Stimulated activated CD4-positive, alpha-beta T cell treated with anti-CD3 and anti-CD28 coated beads, Interleukin-1b, Interleukin-23, amount 100 ng/mL, for 48 hours (primary cell): Measurements from ENCODE around the gene SLC17A3.

Source experiments
- DNase-seq: peaks from one replicate; pipeline ENCODE4 v3.0.0-alpha.2; 2020

SLC17A3 gene

DNA sequence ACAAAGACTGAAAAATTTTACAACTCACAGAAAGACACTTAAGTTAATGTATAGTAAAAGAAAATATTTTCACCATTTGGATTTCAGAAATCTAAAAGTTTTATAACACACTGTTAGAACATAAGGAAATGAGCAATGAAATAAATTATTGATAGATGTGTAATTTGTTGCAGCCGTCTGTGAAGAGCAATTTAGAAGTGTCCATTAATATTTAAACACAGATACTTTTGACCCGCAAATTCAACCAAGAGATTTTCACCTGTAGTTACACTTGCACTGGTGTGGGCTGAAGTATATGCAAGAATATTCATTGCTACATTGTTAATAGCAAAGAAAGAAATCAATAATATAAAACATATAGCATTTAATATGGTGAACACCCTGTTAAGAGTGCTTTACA is 14.6 kb upstream of the SLC17A3 start:
- DNase-seq: no peak

DNA sequence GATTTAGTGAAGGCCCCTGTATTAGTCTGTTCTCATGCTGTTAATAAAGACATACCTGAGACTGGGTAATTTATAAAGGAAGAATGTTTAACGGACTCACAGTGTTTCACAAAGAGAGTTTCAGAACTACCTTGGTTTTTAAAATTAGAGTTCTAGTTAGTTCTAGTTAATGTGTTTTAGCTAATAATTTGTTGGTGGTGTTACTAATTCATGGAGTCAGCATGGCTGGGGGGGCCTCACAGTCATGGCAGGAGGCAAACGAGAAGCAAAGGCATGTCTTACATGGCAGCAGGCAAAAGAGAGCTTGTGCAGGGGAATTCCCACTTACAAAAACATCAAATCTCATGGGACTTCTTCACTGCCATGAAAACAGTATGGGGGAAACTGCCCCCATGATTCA is 12.0 kb upstream of the SLC17A3 start:
- DNase-seq: no peak

DNA sequence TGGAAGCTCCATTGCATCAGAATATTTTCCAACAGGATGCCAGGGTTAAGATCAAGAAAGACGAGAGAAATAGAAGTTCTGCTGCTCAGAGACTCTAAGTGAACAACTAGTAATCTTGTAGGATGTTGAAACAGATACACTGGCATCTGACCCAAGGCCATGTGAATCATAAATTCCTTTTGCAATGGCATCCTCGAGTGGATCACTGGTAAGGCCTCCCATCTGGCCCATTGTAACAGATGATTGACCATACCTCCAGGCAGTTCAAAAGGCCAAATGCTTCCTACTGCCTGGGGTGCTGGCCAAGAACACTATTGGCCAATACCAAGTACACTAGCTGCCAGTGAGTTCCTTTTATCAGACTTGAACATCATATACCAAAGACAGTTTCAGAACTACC is 9.9 kb upstream of the SLC17A3 start:
- DNase-seq: no peak

DNA sequence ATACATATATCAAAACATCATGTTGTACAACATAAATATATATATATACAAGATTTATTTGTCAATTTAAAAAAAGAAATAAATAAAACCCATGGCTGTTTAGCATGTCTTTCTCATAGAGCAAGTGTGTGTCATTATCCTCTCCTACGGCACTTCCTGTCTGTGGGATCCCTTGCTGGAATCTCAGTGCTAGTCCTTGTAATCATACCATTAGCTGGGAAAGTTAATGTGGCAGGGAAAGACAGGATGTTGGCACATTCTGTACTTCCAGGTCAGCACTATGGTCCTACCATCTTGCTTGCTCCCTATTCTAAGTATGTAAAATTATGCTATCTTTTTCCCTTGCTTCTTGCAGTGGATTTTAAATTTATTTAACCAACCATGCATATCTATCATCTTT is 9.5 kb upstream of the SLC17A3 start:
- DNase-seq: no peak

DNA sequence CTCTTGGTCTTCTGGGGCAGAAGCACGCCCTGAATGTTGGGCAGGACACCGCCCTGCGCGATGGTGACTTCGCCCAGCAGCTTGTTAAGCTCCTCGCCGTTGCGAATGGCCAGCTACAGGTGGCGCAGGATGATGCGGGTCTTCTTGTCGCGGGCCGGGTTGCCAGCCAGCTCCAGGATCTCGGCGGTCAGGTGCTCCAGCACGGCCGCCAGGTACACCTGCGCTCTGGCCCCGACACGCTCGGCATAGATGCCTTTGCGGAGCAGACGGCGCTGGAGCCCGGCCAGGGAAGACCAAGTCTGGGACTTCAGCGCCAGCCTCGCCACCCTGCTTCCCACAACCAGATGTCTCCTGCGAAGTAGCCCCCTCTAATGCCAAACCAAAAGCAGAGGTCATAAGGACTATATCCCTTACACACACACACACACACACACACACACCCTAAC is 8.0 kb upstream of the SLC17A3 start:
- peak; percentile 8 for DNase-seq

DNA sequence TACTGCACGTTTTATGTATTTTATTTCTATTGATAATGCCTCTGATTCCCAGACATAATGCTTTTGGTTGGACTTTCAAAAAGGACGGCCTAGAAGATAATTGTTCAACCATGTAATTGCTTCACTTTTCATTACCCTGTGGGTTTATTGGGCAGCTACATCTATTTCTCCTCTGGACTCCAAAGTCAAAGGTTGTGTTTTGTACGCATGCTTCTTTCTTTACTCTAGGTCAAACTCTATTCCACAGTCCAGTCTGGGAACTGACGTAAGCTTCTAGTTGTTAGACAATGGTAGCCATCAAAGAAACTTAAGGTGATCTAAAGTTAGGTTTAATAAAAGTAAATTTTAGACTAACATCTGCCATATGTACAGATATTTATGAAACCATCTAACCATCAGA is 6.6 kb upstream of the SLC17A3 start:
- DNase-seq: no peak

DNA sequence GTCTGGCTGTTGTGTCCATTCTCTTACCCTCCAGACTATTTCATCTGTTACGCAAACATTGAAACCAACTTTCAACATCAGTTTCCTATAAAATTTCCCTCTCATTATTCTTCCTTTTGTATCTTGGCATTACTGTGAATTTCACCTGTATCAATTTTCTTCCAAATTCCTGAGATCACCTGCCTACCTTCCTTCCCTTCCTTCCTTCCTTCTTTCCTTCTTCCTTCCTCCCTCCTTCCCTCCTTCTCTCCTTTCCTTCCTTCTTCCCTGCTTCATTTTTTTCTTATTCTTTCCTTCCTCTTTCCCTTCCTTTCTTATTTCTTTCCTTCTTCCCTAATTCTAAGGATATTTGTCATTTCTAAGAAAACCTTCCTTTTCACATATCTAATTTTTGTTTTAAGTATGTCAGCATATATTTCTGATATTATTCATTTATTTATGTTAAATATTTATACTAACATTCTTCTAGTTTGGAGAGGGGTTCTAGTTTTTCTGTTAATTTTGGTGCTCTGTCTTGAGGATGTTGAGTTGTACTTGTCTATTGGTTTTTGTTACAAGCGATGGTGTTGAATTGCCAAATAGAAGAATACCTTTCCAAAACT is 4.8 kb upstream of the SLC17A3 start:
- DNase-seq: no peak

DNA sequence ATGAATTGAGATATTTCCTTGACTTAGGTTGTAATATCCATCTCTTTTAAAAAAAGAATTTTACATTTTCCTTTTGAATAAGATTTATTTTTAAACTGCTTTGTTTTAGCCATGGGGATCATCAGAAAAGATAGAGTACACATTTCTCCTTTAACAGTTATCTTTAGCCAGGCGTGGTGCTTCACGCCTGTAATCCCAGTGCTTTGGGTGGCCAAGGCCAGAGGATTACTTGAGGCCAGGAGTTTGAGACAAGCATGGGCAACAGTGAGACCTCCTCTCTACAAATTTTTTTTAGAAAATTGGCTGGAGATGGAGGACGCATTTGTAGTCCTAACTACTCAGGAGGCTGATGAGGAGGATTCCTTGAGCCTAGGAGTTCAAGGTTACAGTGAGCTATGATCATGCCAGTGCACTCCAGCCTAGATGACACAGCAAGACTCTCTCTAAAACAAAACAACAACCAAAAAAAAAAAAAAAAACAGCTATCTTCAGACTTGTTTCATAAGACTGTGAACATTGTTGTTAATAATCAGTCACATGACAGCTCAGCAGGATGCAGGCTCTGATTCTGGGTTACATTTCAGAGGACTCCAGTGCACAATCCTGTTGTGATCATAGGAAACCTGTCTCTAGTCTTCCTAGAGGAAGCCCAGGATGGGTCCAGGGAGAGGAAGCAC is 2.0 kb upstream of the SLC17A3 start:
- no peak for DNase-seq

DNA sequence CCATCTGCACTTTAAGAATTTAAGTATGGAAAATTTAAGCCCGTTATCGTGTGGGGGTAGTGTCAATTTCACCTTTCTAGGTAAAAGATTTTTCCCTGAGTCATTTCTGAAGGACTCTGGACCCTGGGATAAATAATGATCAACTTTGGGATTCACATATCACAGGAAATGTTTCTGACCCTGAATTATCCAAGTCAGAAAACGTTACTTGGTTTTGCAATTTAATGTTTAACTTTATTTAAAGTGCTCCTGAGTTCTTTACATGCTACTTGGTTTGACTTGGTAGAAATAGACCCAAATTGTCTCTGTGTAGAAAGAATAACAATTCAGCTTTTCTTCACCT is 1.5 kb upstream of the SLC17A3 start:
- no peak for DNase-seq

DNA sequence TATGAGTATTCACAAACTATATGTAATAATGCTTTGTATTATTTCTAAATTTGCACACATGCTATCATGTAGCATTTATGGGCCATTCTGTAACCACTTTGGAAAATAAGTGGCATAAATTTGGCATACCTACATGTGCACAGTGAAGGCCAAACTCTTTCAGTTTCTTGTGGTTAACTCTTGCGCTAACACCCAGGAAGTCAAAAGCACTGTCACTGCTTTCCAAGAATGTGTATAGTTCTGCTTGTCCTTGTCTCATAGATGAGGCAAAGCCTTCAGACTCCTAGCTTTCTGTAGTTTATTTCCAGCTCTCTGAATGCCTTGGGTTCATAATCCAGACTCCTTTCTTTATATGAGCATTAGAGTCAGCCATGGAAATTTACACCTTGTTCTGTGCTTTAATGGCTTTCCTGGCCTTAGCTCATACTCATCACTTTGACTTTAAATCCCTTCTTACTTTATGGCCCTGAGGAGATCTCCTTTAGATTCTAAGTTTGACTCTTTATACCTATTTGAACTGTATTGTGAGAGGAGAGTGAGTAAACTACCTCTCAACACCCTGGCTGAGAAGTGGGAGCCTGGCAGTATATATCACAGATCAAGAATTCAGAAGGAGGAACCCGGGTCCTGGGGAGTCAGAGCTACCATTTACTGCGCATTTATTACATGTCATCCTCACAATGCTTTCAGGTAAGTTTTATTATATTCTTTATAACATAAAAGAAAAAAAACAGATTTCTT is 949 bp upstream of the SLC17A3 start:
- DNase-seq: no peak

DNA sequence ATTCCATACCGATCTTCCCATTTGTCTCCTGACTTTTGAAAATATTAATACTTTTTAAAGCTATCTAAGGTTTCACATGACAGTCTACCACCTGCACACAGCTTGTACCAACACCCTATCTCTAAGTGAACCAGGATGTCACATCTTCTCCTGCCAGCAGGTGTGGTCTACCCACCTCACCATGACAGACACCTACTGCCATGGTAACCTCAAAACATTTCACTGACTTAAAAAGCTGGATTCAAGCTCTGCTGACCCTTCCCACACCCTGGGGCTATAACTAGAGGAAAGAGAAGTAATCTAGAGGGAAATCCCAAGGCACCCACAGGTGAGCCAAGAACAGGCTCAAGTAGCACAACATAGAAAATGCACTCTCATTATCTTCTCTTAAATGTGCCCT is 1.2 kb downstream of the SLC17A3 start:
- DNase-seq: no peak

DNA sequence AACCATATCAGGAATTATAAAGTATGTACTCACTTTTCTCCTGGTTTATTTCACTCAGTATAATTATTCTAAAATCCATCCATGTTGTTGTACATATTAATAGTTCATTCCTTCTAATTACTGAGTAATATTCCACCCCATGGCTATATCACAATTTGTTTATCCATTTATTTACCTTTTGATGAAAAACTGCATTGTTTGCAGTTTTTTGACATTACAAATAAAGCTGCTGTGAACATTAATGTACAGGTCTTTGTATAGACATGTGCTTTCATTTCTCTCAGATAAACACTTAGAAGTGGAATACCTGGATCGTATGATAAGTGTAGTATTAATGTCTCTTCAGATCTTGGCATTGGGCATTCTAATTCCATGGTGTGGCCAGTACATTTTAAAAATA is 4.2 kb downstream of the SLC17A3 start:
- DNase-seq: no peak

DNA sequence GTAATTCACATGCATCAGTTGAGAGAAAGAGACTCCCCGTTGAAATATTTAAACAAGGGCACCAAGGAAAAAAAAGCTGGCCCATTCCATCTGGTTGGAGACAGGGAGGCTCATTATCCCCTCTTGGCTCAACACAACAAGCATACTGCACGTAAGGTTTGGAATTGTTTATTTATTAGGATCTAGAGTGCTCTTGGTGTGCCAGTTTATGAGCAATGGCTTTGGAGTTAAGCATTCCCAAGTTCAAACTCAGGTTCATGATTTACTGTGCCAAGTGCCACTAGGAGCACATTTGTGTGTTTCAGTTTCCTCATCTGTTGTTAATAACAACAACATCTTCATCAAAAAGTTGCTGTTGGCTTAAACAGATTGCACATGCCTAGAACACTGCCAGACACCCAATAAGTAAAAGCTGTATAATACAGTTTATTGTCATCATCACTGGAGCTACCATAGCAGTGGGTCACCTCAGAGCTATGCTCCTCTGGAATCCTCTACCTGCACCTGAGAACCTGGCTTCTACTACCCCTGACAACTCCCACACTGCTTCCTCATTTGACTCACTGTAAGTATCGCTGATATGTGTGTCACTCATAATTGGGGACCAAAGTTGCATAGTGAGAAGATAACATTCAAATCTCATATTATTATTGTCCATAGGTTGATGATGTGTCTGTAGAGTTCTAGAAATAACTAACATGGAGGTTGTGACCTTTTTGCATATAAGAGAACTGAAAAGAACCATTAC is 5.4 kb downstream of the SLC17A3 start:
- DNase-seq: no peak

DNA sequence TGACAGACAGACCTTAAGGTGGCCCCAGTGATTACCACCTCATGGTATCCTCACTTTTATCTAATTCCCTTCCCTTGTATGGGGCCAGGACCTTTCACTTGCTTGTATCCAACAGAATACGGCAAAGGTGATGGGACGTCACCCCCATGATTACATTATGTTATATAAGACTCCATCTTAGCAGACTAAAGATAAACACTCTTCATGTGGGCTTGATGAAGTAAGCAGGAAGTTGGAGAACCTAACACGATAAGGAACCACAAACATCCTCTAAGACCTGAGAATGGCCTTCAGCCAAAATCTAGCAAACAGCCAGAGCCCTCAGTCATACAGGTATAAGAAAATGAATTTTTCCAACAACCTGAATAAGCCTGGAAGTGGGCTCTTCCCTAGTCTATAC is 8.0 kb downstream of the SLC17A3 start:
- no peak for DNase-seq

DNA sequence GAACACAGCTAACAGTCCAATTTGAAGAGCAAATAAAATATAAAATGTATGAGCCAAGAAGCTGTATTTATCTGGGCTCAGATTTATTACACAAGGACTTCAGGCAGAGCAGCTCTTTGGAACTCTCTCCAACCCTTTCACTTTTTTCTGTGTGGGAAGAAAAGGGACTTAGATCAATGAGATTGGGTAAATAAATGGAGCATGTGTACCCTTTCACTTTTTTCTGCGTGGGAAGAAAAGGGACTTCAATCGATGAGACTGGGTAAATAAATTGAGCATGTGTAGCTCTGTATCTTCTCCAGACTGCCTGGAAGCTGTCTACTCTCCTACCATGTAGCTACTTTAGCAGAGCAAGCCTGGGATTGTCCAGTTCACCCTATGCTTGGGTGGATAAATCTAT is 10.7 kb downstream of the SLC17A3 start:
- no peak for DNase-seq

DNA sequence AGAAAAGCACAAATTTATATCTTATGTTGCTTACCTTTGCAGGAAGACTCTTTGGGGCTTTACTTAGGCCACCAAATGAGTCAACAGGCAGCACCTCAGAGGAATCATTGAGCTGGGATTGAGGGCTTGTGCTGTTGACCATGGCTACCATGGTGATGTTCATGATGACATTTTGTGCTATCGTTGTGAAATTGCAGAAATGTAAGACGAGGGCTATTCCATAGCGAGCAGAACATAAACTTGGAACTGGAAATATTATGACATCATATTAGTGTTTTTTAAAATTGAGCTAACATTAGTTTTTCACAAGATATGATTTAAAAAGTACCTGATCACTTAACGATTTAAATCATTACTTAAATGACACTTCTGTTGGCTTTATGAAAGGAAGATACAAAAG is 11.8 kb downstream of the SLC17A3 start:
- no peak for DNase-seq

DNA sequence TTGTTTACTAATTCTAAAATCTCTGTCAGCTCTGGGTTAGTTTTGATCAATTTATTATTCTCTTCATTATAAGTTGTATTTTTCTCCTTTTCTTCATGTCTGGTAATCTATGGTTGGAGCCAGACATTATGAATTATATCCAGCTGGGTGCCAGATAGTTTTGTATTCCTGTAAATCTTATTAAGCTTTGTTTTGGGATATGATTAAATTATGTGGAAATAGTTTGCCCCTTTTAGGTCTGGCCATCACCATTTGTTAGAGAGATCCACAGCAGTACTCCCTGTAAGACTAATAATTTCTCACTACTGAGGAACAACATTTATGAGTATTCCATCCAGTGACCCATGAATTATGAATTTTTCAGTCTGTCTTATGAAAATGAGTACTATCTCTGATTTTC is 21.3 kb downstream of the SLC17A3 start:
- no peak for DNase-seq

DNA sequence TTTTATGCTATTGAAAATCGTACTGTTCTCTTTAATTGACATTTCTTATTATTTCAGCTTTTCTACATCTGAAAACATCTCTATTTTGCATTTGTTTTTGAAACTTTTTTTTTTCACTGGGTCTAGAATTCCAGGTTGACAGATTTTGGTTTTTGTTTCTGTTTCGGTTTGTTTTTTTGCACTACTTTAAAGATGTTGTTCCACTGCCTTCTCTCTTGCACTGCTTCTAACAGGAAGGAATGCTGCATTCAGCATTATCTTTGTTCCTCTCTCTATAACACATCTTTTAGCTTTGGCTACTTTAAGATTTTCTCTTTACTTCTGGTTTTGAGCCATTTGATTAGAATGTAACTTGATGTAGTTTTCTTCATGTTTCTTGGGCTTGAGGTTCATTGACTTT is 22.1 kb downstream of the SLC17A3 start:
- no peak for DNase-seq

DNA sequence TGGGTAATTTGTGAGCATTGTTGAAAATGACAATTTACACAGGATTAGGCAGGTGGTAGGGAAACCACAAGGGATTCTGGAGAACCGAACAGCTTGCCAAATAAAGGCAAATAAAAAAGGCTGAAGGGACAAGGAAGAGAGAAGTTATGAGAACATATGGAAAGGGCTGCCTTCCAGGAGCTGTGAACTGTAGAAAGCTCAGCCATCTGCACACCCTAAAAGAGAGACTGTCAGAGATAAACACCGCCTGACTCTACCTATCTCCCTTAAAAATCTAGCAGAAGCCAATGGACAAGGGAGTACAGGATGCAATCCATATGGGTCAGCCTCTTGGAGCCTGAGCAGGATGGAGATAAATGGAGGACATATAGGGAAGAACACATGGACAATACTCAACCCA is 29.5 kb downstream of the SLC17A3 start:
- DNase-seq: no peak

DNA sequence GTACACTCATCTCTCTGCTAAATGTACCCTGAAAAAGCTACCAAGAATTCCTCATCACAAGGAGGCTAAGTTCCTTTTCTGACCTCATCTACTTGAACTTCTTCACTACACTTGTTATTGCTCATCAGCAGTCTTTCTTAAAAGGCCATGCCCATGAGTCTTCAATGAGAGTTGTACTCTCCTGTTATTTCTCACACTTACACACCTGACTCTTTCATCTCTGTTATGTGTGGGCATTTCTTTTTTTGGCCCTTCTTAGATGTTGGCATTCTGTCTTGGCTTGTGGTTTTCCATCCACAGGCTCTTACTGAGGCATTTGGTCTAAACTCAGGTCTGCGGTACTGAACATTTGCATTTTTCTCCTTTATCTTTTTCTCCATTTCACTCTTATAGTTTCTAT is 31.5 kb downstream of the SLC17A3 start:
- DNase-seq: peak; percentile 13

DNA sequence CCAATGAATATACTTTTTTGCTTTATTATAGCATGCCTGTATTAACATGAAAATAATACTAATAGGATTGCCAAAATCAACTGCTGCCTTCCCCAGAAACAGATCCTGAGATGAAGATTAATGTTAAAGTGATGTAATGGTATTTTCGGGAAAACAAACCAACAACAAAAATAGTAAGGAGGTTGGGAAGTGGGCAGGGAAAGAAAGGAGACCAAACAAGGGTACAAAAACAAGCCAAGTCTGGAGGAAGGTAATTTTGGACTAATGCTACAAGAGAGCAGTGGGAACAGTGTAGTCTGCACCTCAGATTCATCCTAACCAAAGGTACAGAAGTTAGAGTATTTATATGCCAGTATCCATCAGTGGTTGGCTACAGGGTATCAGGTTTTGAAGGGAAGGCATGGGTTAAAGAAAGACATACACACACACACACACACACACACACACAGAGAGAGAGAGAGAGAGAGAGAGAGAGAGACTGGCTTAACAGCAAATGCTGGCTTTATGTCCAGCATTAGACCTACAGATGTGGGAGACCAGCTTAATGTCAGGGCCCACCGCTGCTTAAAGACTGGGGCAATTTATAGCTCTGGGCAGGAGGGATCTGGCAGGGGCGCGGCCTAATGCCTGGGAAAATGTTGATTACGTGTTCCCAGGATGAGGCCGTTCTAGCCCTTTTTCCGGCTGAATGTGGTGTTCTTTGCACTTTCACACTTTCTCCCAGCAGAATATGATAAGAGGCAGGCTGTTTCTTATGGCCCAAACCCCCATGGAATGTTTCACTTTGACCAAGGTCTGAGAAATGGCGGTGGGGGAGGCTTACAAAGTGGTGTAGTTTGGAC is 38.4 kb downstream of the SLC17A3 start:
- DNase-seq: no peak

DNA sequence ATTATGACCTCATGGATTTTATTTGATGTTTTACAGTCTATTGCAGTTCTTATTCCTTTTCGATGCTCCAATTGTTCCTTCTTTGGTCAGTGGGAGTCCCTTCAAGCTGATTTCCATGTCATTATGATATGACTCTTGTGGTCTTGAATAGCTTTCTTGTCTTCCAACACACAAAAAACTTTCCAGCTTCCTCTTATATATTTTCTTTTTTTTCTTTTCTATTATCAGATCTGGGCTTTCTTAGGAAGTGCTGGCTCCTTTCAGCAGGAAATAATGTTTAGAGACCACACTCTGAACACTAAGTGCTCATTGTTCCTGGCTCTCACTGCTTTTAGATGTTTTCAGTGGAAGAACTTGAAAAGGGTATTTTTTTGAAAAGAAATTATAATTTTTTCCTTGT is 39.1 kb downstream of the SLC17A3 start:
- no peak for DNase-seq

DNA sequence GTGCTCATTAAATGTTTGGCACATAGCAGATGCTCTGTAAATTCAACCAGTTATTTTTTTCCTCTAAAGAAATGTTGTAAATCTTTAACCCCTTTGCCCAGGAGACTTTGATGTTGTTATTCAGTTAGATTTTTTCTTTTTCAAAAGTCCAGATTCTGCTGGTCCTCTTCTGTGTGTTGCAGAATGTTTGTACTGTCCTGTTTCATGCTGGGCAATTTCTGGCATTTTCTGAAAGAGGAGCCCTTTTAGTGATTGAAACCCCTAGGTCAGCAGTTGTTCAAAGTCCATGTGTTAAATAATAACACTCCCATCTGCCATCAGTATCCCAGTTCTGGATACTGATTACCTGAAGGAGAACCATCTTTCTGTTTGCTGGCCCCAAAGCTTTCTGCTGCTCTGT is 40.9 kb downstream of the SLC17A3 start:
- no peak for DNase-seq
